Progenitor cell of endocrine pancreas (in vitro differentiated cells): ENCODE results near the gene DNAH9. TPM values are rescaled to one million over a fixed set of nuclear protein-coding genes. Genes with fewer than 3 reads are reported as not detected.

ENCODE experiments used
- DNase-seq: peaks from one replicate; pipeline ENCODE4 v3.0.0; 2021; ENCODE audit warnings: low spot score; ENCODE audit not compliant: unreplicated experiment
- H3K27ac Mint-ChIP-seq: 2 replicates; pipeline ENCODE4 v1.8.0; 2021; ENCODE audit warnings: mild to moderate bottlenecking, moderate library complexity, mixed read lengths
- H3K27me3 Mint-ChIP-seq: 2 replicates; pipeline ENCODE4 v1.8.0; 2021; ENCODE audit warnings: mixed read lengths
- H3K36me3 Mint-ChIP-seq: 2 replicates; pipeline ENCODE4 v1.8.0; 2022; ENCODE audit warnings: mixed read lengths; ENCODE audit not compliant: insufficient read depth
- H3K4me1 Mint-ChIP-seq: 2 replicates; pipeline ENCODE4 v1.8.0; 2021; ENCODE audit warnings: low read depth, mixed read lengths
- H3K4me3 Mint-ChIP-seq: 2 replicates; pipeline ENCODE4 v1.8.0; 2021; ENCODE audit warnings: low read depth, mild to moderate bottlenecking, moderate library complexity, mixed read lengths
- H3K9me3 Mint-ChIP-seq: 2 replicates; pipeline ENCODE4 v1.8.0; 2021; ENCODE audit warnings: low read depth, mixed read lengths
- total RNA-seq: library from RNA; stranded (reverse); gene quantifications from 2 replicates; pipeline ENCODE4 v1.2.1, GENCODE V29; 2021
- TF ChIP-seq, protein P1 (sequence below): fragments of 200-600 bp; sonication (generic); IDR thresholded peaks from one replicate; pipeline ENCODE4 v1.5.0; 2021; ENCODE audit warnings: antibody characterized with exemption, mild to moderate bottlenecking; ENCODE audit not compliant: unreplicated experiment

Gene DNAH9
- total RNA-seq, 1 donor from 2014 or later, result 1.5 TPM

DNA sequence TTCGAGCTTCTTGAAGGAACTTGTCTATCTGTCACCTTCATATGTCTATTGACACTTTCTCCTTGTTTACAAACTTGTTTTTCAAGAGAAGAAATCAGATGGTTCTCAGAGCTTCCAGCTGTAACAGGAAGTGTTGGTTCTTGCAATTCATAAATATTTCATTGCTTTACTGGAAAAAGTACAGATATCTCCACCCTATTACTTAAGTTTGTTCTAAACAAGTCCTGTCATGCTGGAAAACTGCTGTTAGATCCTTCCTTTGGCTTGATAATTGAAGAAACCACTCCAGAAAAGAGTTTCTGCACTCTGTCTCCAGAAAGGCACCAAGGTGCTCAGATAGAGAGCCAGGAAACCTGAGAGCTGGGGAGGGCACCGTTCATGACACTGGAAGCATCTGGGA, 181.6 kb downstream of the DNAH9 start:
- Mint-ChIP-seq H3K4me1 (no peaks in the 10 kb centered on the region), H3K27ac (no peak overlapping the region), H3K4me3 (no peak overlapping the region), H3K9me3 (no peaks in the 10 kb centered on the region), H3K27me3 (peaks cover 7% of the 10 kb centered on the region), H3K36me3 (no peaks in the 10 kb centered on the region)
- no peak for DNase-seq
- TF ChIP-seq, protein P1, sequence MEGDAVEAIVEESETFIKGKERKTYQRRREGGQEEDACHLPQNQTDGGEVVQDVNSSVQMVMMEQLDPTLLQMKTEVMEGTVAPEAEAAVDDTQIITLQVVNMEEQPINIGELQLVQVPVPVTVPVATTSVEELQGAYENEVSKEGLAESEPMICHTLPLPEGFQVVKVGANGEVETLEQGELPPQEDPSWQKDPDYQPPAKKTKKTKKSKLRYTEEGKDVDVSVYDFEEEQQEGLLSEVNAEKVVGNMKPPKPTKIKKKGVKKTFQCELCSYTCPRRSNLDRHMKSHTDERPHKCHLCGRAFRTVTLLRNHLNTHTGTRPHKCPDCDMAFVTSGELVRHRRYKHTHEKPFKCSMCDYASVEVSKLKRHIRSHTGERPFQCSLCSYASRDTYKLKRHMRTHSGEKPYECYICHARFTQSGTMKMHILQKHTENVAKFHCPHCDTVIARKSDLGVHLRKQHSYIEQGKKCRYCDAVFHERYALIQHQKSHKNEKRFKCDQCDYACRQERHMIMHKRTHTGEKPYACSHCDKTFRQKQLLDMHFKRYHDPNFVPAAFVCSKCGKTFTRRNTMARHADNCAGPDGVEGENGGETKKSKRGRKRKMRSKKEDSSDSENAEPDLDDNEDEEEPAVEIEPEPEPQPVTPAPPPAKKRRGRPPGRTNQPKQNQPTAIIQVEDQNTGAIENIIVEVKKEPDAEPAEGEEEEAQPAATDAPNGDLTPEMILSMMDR, result no peak

DNA sequence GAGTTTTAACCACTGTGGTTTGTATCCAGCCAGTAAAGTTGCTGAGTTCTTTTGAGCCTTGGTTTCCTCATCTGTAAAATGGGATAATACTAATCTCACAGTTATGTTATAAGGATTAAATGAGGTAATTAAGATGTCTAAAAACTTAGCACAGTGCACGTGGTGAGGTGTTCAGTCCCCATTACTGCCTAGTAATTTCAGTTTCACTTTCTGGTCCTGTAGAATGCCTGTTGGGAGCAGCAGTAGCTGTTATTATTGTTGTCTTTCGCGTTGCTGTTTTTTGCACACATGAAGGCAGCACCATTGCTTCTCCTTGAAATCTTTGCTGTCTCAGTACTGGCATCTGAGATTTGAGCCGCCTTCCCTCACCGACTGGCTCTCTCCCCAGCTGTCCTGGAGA, 182.4 kb downstream of the DNAH9 start:
- no peak for DNase-seq
- H3K36me3 Mint-ChIP-seq, result no peaks in the 10 kb centered on the region
- no peak overlapping the region for H3K27ac Mint-ChIP-seq
- TF ChIP-seq, protein P1, result no peak
- H3K4me3 Mint-ChIP-seq, result no peak overlapping the region
- peaks cover 7% of the 10 kb centered on the region for H3K27me3 Mint-ChIP-seq
- no peaks in the 10 kb centered on the region for H3K9me3 Mint-ChIP-seq
- no peaks in the 10 kb centered on the region for H3K4me1 Mint-ChIP-seq

DNA sequence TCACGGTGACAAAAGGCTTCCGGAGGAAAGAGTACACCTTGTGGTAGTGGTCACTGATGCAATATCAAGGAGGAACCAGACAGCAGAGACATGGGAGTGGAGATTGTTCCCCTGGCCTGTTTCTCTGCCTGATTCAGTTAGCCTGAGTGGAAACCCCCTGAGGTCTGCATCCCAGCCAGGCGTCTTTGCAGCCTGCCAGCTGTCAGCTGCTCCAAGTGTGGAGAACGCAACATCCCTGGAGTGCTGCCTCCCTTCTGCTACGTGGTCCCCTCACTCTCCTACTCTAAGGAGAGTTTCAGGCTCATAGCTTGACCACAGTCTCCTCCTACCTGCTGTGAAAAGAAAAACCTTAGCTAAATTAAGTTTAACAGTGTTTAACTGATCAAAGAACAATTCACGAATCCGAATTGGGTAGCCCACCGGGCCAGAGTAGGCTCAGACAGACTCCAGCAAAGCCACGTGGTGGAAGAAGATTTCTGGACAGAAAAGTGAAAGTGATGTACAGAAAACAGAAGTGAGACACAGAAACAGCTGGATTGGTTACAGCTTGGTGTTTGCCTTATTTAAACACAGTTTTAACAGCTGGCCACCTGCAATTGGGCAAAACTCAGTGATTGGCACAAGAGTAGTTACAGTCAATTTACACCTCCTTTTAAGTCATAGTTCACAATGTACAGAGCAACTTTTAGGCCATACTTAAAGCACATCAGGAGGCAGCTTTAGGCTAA, 188.6 kb downstream of the DNAH9 start:
- H3K27ac Mint-ChIP-seq, result no peak overlapping the region
- peaks cover 10% of the 10 kb centered on the region for H3K9me3 Mint-ChIP-seq
- no peak for DNase-seq
- TF ChIP-seq, protein P1, result no peak
- no peaks in the 10 kb centered on the region for H3K36me3 Mint-ChIP-seq
- H3K4me3 Mint-ChIP-seq, result no peak overlapping the region
- no peaks in the 10 kb centered on the region for H3K27me3 Mint-ChIP-seq
- no peaks in the 10 kb centered on the region for H3K4me1 Mint-ChIP-seq

DNA sequence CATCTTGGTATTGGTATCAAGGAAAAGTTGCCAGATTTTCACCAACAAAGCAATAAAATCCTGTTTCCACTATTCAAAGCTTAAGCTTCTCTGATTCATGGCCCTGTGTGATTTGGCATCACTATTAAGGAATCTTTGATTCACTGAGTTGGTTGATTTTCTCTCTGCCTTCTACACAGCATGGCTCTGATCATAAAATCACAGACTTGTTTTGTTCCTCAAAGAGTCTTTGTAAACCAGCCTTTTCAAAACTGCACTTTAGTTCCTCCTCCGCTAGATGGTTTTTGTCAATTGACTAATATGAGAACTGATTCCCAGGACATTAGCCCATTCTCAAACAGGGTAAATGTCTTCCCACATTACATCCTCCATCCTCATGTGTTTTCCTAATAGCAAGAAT, 197.6 kb downstream of the DNAH9 start:
- no peaks in the 10 kb centered on the region for H3K36me3 Mint-ChIP-seq
- TF ChIP-seq, protein P1, result no peak
- DNase-seq, result no peak
- H3K27me3 Mint-ChIP-seq, result no peaks in the 10 kb centered on the region
- H3K27ac Mint-ChIP-seq, result no peak overlapping the region
- no peaks in the 10 kb centered on the region for H3K4me1 Mint-ChIP-seq
- H3K4me3 Mint-ChIP-seq, result no peak overlapping the region
- H3K9me3 Mint-ChIP-seq, result no peaks in the 10 kb centered on the region

DNA sequence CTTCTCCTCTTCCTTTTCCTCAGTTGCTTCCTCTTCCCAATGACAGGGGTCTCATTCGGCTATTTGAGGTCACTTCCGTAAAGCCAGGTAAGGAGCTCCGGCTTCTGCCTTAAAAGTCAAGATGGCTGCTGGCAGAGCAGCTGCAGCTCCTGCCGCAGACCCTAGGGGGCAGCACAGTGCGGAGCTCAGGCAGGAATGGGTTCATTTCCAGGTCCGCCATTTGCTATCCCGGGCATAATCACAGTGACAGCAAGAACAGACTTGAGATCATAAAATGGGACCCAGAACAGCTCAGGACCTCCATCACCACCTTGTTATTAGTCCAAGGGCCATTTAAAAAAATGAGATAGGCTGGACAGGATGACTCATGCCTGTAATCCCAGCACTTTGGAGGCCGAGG, 199.5 kb downstream of the DNAH9 start:
- no peak for DNase-seq
- Mint-ChIP-seq H3K9me3 (no peaks in the 10 kb centered on the region), H3K4me1 (no peaks in the 10 kb centered on the region), H3K36me3 (no peaks in the 10 kb centered on the region), H3K4me3 (no peak overlapping the region), H3K27ac (no peak overlapping the region), H3K27me3 (no peaks in the 10 kb centered on the region)
- TF ChIP-seq, protein P1, result peak; percentile 11
